Muscle of leg (tissue), 11 donors: ENCODE measurements around the gene MIPOL1. TPM values are rescaled to one million over a fixed set of nuclear protein-coding genes. Genes with fewer than 3 reads are reported as not detected.
"Not testable (repeated sequence)": the region's sequence is repeated elsewhere in the genome, so short reads cannot be mapped to it uniquely, and the experiment has no call there.

Experiments
- DNase-seq: peaks from one replicate; pipeline ENCODE4 v3.0.0; 2013
- H3K27ac ChIP-seq: one replicate; pipeline ENCODE4 v1.5.1; 2013; ENCODE audit warnings: mild to moderate bottlenecking, low read length, control low read depth
- H3K27me3 ChIP-seq: one replicate; pipeline ENCODE4 v1.6.1; 2013; ENCODE audit warnings: low read length; ENCODE audit not compliant: control insufficient read depth, insufficient read depth
- H3K36me3 ChIP-seq: one replicate; pipeline ENCODE4 v1.6.1; 2013; ENCODE audit warnings: low read length; ENCODE audit not compliant: control insufficient read depth, insufficient read depth
- H3K4me1 ChIP-seq: one replicate; pipeline ENCODE4 v1.6.1; 2013; ENCODE audit warnings: low read length; ENCODE audit not compliant: control insufficient read depth, insufficient read depth
- H3K4me3 ChIP-seq: one replicate; pipeline ENCODE4 v1.5.1; 2013; ENCODE audit warnings: low read length, control low read depth
- H3K9me3 ChIP-seq: replicated peaks from 2 replicates; pipeline ENCODE4 v1.6.1; 2013; ENCODE audit warnings: low read depth, low read length; ENCODE audit not compliant: control insufficient read depth
- WGBS: methylation state at CpG from one replicate; pipeline ENCODE4 v1.1.5; 2013; ENCODE audit warnings: missing lambda C conversion rate; ENCODE audit not compliant: insufficient coverage; 5-methylcytosine and 5-hydroxymethylcytosine counted together
- polyA plus RNA-seq, 8 donors: library from polyadenylated mRNA; unstranded; fragments of 120-200 nt; gene quantifications; one replicate each; pipeline versions ENCODE4 v1.2.1 to v1.2.3, GENCODE V29; 2013; ENCODE audit warnings: inconsistent platforms in 1 of 8, low replicate concordance in 1 of 8; ENCODE audit not compliant: insufficient read length in 8 of 8, insufficient read depth in 1 of 8
- total RNA-seq: library from RNA; stranded (reverse); fragments of 120-200 nt; gene quantifications from one replicate; pipeline ENCODE4 v1.2.4, GENCODE V29; 2013

MIPOL1 gene
- total and polyA plus RNA-seq, 9 donors, result 3.2 to 10.5 (median 4.5) TPM

DNA sequence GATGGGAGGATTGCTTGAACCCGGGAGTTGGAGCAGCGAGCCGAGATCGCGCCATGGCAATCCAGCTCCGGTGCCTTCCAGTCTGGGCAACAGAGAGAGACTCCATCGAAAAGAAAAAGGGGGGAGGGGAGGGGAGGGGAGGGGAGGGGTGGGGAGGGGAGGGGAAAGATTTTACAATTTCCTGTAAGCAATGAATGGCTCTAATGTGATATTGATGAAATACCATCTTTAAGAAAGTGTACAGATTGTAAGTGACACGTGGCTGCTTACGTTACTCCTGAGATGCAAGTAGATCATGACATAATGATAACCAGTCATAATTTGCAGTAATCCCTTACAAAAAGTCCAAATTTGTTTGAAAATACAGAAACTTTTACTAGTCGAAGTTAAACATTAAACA, 26.7 kb upstream of the MIPOL1 start:
- H3K27ac ChIP-seq, result no peak overlapping the region
- H3K27me3 ChIP-seq, result peaks cover 5% of the 10 kb centered on the region
- DNase-seq, result no peak
- H3K4me3 ChIP-seq, result no peak overlapping the region
- WGBS, result 100% methylated on average over 1 of the region's 10 CpGs
- no peaks in the 10 kb centered on the region for H3K4me1 ChIP-seq
- H3K36me3 ChIP-seq, result no peaks in the 10 kb centered on the region
- no peaks in the 10 kb centered on the region for H3K9me3 ChIP-seq

DNA sequence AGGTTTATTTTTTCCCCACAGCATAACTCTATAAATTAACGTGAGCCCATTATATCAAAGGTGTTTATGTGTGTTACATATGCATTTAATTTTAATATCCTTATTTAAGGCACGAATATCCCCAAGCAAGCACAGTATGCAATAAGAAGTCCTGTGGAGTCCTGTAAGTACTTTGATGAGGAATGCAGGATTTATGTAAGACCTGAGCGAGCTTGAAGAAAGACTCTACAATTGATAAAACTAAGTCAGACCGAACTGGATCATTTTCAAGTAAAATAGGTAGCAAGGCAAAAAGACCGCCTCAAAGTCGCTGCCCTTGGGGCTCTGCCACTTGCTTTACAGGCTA, 26.1 kb upstream of the MIPOL1 start:
- H3K27me3 ChIP-seq, result peaks cover 5% of the 10 kb centered on the region
- H3K4me3 ChIP-seq, result peak overlapping the region; percentile 80
- DNase-seq, result no peak
- H3K4me1 ChIP-seq, result no peaks in the 10 kb centered on the region
- H3K36me3 ChIP-seq, result no peaks in the 10 kb centered on the region
- H3K27ac ChIP-seq, result peak overlapping the region; percentile 93
- H3K9me3 ChIP-seq, result no peaks in the 10 kb centered on the region
- 0% methylated on average over 4 of the region's 6 CpGs for WGBS

DNA sequence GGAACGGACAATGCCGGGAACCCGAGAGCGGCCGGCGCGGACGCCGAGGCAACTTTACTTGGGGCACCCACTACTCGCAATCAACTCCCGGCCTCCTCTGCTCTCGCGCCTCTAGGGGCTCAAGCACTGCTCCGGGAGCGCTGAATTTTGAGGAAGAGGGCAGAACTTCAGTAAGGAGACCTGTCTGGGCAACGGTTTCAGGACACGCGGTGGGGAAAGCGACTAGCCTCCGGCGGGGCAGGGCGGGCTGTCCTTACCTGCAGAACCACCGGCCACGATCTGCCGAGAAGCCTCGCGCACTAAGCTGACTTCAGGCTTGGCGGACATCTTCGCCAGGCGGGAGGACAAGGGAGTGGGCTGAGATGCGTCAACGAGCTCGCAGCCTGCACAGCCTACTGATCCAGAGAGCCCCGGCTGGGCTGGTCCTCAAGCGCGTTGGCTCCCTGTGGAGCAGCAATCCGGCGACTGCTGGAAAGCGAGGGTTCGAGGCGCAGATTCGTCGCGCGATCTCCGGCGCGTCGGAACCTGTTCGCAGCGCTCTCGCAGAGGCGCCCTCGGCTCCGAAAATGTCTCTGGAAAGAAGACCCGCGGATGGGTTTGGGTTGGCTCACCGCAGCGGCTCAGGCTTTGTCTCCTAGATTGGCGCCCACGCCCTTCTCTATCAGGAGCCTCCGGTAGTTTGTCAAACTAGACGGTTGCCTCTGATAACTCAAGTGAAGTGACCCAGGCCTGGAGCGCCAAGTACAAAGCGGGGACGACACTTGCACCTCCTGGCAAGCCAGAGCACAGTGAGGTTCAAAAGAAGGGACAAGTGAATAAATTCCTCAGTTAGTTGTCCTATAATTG, 25.5 kb upstream of the MIPOL1 start, which contains the start of gene SLC25A21:
TSS of gene SLC25A21 (minus strand) at position 583 of the 846 bp plus-strand sequence.
- H3K27me3 ChIP-seq, result peaks cover 5% of the 10 kb centered on the region
- peak within 1 kb of the TSS; percentile 93 for H3K27ac ChIP-seq
- DNase-seq, result peak; percentile 88
- no peaks in the 10 kb centered on the region for H3K4me1 ChIP-seq
- peak within 1 kb of the TSS; percentile 80 for H3K4me3 ChIP-seq
- H3K9me3 ChIP-seq, result no peaks in the 10 kb centered on the region
- WGBS, result under 1% methylated on average over 59 of the region's 66 CpGs
- no peaks in the 10 kb centered on the region for H3K36me3 ChIP-seq

DNA sequence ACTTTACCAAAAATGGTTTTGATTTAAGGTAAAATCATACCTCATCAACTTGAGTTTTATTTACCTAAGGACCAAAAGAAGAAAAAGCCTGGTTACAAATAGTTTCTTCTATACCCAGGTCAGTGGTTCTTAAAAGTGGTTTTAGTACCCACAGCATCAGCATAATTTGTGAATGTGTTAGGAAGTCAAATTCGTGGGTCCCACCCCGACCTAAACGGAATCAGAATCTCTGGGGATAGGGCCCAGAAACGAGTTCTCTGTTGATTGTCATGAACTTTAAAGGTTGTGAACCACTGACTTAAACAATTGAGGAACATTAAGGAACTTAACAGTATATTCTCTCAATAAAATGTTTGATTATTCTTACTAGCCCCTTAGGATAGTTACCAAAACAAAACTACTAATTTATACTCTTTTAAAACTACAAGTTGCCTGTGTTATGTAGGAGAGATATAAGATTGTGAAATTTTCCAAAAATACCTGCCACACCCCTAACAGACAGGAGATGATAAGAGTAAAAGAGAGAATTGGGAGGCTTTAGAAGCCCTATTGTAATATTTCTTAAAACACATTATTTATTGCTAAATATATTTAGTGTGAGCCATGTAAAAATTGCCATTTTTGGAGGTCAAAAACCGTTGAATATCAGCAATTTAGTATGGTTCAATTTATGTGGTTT, 24.7 kb upstream of the MIPOL1 start:
- DNase-seq, result no peak
- Histone ChIP-seq H3K4me3 (peak overlapping the region; percentile 80), H3K27ac (no peak overlapping the region), H3K4me1 (no peaks in the 10 kb centered on the region), H3K27me3 (peaks cover 5% of the 10 kb centered on the region), H3K9me3 (no peaks in the 10 kb centered on the region), H3K36me3 (no peaks in the 10 kb centered on the region)
- 50% methylated on average over 2 of the region's 5 CpGs for WGBS

DNA sequence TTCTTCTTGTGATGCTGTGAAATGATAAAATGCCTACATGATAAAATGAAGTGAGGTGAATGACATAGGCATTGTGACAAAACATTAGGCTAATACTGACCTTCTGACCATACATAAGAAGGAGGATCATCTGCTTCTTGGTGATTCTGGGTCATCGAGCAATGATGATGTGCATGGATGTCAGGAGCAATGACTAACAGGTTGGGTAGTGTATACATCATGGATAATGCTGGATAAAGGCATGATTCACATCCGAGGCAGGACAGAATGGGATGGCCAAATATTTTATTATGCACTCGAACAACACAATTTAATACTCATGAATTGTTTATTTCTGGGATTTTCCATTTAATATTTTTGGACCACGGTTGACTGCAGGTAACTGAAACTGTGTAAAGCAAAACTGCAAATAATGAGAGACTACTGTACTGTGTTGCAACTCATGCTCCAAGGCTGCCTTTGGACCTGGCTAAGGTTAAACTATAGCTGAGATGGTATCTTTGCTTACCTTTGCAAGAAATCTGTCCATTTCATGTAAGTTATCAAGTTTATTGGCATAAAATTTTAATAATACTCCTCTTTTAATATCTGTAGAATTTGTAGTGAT, 17.7 kb upstream of the MIPOL1 start:
- H3K36me3 ChIP-seq, result no peaks in the 10 kb centered on the region
- no peaks in the 10 kb centered on the region for H3K9me3 ChIP-seq
- WGBS, result 80% methylated on average over 1 of the region's 4 CpGs
- H3K27ac ChIP-seq, result no peak overlapping the region
- H3K4me3 ChIP-seq, result no peak overlapping the region
- DNase-seq, result no peak
- no peaks in the 10 kb centered on the region for H3K4me1 ChIP-seq
- no peaks in the 10 kb centered on the region for H3K27me3 ChIP-seq

DNA sequence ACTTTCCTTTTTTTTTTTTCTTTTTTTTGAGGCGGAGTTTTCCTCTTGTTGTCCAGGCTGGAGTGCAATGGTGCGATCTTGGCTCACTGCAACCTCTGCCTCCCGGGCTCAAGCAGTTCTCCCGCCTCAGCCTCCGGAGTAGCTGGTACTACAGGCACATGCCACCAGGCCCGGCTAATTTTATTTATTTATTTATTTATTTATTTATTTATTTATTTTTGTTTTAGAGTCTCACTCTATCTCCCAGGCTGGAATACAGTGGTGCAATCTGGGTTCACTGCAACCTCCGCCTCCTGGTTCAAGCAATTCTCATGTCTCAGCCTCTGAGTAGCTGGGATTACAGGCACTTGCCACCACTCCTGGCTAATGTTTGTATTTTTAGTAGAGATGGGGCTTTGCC, 16.9 kb upstream of the MIPOL1 start:
- WGBS, result 100% methylated on average over 1 of the region's 7 CpGs
- H3K4me1 ChIP-seq, DNase-seq, H3K27ac ChIP-seq, H3K36me3 ChIP-seq, H3K27me3 ChIP-seq, H3K9me3 ChIP-seq, H3K4me3 ChIP-seq: not testable (repeated sequence)

DNA sequence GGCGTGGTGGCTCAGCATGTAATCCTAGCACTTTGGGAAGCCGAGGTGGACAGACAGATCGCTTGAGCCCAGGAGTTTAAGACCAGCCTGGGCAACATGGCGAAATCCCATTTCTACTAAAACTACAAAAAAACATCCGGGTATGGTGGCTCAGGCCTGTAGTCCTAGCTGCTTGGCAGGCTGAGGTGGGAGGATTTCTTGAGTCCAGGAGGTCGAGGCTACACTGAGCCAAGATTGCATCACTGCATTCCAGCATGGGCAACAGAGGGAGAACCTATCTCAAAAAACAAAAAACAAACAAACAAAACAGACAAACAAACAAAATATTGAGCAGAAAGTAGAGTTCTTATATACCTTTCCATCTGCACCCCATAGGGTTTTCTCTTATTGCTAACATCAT, 16.3 kb upstream of the MIPOL1 start:
- H3K4me1 ChIP-seq, result no peaks in the 10 kb centered on the region
- no peaks in the 10 kb centered on the region for H3K9me3 ChIP-seq
- no peaks in the 10 kb centered on the region for H3K27me3 ChIP-seq
- no peak overlapping the region for H3K27ac ChIP-seq
- no peak overlapping the region for H3K4me3 ChIP-seq
- no peak for DNase-seq
- 86% methylated on average over 1 of the region's 6 CpGs for WGBS
- H3K36me3 ChIP-seq, result no peaks in the 10 kb centered on the region

DNA sequence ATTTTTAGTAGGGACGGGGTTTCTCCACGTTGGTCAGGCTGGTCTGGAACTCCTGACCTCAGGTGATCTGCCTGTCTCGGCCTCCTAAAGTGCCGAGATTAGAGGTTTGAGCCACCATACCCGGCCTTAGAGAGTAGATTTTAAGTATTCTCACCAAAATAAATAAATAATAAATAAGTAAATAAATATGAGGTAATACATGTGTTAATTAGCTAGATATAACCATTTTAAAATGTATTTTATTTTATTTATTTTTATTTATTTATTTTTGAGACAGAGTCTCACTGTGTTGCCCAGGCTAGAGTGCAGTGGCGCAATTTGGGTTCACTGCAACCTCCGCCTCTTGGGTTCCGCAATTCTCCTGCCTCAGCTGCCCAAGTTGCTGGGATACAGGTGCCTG, 13.2 kb upstream of the MIPOL1 start:
- 97% methylated on average over 4 of the region's 8 CpGs for WGBS
- not testable (repeated sequence) for H3K36me3 ChIP-seq, DNase-seq, H3K4me3 ChIP-seq, H3K9me3 ChIP-seq, H3K4me1 ChIP-seq, H3K27ac ChIP-seq, H3K27me3 ChIP-seq

DNA sequence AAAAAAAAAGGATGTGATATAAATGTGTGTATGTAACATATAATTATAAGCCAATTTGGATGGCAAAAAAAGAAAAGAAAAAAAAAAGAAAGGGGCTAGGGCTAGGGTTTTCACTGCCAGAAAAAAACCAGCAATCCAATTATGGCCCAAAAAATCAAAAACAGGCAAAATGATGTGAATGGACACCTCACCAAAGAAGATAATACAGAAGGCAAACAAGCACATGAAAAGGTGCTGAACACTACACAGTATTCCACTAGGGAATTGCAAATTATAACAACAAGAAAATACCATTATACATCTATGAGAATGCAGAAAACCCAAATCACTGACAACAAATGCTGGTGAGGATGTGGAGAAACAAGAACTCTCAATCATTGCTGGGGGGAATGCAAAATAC, 12.1 kb upstream of the MIPOL1 start:
- DNase-seq, result no peak
- Histone ChIP-seq H3K27me3 (no peaks in the 10 kb centered on the region), H3K27ac (no peak overlapping the region), H3K4me1 (no peaks in the 10 kb centered on the region), H3K36me3 (no peaks in the 10 kb centered on the region), H3K4me3 (no peak overlapping the region), H3K9me3 (no peaks in the 10 kb centered on the region)

DNA sequence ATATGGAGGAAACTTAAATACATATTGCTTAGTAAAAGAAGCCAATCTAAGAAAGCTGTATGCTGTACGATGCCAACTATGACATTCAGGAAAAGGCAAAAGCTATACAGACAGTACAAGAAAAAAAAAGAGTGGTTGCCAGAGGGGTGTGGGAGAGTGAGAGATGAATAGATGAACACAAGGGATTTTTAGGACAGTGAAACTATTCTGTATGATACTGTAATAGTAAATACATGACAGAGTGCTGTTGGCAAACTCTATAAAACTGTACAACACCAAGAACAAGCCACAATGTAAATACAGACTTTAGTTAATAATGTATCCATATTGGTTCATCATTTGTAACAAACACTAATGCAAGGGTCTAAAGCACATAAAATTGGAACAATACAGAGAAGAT, 10.9 kb upstream of the MIPOL1 start:
- no peak for DNase-seq
- WGBS, result 100% methylated on average over 1 of the region's 1 CpG

More for the DNA sequence above, 10.9 kb upstream of the MIPOL1 start:
- no peaks in the 10 kb centered on the region for H3K36me3 ChIP-seq
- H3K4me3 ChIP-seq, result no peak overlapping the region
- no peak overlapping the region for H3K27ac ChIP-seq
- H3K4me1 ChIP-seq, result no peaks in the 10 kb centered on the region
- no peaks in the 10 kb centered on the region for H3K27me3 ChIP-seq
- no peaks in the 10 kb centered on the region for H3K9me3 ChIP-seq
